NB4 (cell line): ENCODE data around the gene OR51L1.

Experiments
- CTCF ChIP-seq: IDR thresholded peaks from one replicate; pipeline ENCODE4 v1.5.1; 2012; ENCODE audit warnings: low read depth, low read length
- MYC ChIP-seq: IDR thresholded peaks from 2 replicates; pipeline ENCODE4 v1.6.1; 2011; ENCODE audit warnings: low read depth, low read length
- POLR2A ChIP-seq: IDR thresholded peaks from 2 replicates; pipeline ENCODE4 v1.6.1; 2011; ENCODE audit warnings: mild to moderate bottlenecking; ENCODE audit not compliant: insufficient read length; ENCODE audit errors: extremely low read depth

GRCh38 chr11:5004424-5005274, 10.0 kb downstream of the OR51L1 start:
- TF ChIP-seq CTCF (peak; percentile 38), POLR2A (no peak), MYC (no peak)
